Urothelium cell line (cell line): ENCODE results near the gene SLC16A6.
A peak's percentile ranks its signal among the peaks of the same experiment; 100 is the strongest.
"Not testable (repeated sequence)": the region's sequence is repeated elsewhere in the genome, so short reads cannot be mapped to it uniquely, and the experiment has no call there.

Source experiments
- DNase-seq: peaks from one replicate; pipeline ENCODE4 v3.0.0; 2011; ENCODE audit warnings: low spot score, mixed read lengths
- FAIRE-seq: peaks from 2 replicates; lab custom pipeline; 2011; peaks lifted over from hg19 to GRCh38; lab: Jason Lieb, UNC

SLC16A6 gene

DNA sequence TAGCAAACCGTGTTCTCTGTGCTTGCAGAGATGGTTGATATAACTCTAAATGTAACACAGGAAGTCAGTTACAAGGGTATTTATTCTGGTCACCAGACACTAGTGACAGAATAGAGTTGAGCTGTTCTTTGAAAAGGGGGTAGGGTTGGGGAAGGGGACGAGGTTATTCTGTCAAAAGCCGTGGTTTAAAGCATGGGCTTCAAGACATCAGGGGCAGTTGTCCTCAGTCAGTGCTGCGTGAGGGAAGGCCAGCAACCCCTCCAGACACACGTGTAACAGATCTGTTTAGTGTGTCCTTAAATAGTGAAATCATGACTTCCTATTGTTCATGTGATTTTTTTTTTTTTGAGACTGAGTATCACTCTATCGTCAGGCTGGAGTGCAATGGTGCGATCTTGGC lies 37.5 kb downstream of the SLC16A6 start:
- peak; percentile 56 for FAIRE-seq
- DNase-seq = not testable (repeated sequence)

DNA sequence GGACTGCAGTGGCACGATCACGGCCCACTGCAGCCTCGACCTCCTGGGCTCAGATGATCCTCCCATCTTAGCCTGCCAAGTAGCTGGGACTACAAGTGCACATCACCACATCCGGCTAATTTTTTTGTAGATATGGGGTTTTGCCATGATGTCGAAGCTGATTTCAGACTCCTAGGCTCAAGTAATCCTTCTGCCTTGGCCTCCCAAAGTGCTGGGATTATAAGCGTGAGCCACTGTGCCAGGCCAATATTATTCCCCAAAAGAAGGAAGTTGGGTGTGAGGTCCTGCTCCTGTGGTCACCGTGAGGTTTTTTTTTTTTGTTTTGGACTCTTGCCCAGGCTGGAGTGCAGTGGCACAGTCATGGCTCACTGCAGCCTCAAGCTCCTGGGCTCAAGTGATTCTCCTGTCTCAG lies 41.6 kb downstream of the SLC16A6 start:
- FAIRE-seq (no peak), DNase-seq (no peak)

DNA sequence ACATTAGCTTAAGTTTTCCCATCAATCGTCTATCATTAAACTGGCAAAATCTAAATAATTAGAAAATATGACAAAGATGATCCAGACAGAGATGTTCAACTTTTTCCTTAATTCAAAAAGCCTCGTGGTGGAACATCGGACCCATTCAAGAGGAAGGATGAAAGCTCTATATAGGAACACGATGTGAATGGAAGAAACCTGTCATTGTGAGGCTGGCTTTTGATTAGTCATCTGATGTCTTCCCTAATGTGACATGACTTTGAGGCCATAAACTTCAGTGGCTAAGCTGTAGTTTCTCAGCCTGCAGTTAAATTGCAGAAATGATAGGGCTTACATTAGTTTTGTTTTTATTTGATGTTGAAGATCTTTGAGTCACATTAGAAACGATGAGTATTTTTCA lies 42.0 kb downstream of the SLC16A6 start:
- FAIRE-seq (no peak), DNase-seq (no peak)

DNA sequence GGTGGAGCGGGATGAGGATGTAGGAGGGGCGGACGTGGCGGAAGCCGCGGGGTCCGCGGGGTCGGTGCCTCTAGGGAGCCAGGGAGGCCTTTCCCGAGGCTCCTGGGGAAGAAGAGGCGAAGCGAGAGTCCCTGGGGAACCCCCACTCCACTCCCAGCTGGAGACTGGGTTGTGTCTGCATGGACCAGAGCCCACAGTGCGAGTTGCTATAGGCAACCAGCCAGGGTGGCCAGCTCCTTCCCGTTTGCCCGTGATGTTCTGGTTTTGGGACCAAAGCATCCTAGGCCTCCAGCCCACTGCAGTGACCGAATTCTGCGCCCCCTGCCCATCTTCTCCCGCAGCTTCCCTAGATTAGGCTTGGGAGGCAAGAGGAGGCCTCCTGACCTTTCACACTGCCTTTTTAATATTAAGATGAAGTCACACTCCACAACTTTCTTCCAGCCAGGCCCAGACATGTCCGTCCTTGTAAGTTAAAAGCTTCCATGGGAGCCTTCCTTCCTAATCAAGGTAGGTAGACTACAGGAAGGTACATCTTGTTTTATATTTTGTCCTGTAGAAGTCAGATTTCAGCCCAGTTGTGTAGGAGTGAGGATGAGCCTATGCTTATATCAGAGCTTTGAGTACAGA lies 42.6 kb downstream of the SLC16A6 start:
- DNase-seq (no peak), FAIRE-seq (no peak)

DNA sequence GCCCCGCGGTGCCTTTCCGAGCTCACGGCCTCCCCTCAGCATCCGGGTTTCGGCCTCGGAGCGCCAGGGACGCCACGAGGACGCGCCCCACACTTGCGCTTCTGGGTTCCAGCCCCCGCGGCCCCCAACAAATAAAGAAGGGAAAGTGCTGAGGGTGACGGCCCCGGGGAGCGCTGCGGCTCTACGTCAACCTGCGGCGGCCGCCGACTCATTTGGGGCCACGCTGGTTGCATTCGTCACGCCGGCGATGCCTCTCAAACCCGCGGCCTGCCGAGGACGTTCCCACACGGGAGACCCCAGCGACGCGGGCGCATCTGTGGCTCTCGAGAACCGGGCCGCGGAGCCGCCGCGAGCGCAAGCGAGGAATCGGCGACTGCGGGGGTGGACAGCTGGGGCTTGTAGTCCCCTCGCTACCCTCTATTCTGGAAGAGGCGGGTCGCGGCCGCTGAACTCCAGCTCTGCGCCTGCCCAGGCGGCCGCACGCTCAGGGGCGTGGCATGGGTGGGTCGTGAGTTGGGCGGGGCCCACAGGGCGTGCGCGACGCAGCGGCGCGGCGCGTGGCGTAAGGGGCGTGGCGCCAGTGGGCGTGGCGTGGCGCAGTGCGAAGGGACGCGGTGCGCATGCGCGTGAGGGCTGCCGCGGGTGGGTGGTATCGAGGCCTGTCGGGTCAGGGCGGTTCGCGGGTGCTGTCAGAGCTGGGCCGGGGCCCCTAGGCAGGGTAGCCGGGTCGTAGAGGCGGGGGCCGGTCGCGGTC lies 43.3 kb downstream of the SLC16A6 start, which contains the start of gene AMZ2:
Gene AMZ2, plus strand, starts transcription at position 599 of the 754 bp plus-strand sequence. CDS start 2,145 bp downstream, outside the sequence.
- FAIRE-seq (peak; percentile 99), DNase-seq (peak; percentile 99)

DNA sequence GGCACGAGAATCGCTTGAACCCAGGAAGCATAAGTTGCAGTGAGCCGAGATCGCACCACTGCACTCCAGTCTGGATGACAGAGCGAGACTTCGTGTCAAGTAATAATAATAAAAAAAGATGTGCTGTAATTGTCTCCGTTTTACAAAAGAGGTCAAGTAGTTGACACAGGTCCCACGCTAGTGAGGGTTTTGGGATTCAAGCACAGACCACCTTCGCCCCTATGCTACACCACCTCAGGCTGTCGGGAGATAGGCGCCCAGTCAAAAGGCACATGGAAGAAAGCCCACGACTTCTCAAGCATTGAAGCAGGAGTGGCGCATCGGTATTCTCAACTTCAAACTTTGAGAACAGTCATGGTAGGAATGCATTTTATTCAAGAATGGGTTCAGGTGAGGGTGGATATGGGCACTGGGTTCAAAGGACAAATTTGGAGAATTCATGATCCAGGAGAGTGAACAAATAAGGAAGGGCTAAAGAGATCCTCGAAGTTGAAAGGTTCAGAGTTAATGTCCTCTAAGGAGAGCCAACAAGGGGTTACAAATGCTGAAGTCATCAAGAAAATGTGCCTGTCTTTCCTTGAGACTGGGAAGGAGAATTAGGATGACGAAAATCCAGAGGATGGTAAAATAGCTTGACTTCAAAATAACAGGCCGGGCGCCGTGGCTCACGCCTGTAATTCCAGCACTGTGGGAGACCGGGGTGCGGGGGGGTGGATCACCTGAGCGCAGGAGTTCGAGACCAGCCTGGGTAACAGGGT lies 44.5 kb downstream of the SLC16A6 start:
- DNase-seq (no peak), FAIRE-seq (no peak)

DNA sequence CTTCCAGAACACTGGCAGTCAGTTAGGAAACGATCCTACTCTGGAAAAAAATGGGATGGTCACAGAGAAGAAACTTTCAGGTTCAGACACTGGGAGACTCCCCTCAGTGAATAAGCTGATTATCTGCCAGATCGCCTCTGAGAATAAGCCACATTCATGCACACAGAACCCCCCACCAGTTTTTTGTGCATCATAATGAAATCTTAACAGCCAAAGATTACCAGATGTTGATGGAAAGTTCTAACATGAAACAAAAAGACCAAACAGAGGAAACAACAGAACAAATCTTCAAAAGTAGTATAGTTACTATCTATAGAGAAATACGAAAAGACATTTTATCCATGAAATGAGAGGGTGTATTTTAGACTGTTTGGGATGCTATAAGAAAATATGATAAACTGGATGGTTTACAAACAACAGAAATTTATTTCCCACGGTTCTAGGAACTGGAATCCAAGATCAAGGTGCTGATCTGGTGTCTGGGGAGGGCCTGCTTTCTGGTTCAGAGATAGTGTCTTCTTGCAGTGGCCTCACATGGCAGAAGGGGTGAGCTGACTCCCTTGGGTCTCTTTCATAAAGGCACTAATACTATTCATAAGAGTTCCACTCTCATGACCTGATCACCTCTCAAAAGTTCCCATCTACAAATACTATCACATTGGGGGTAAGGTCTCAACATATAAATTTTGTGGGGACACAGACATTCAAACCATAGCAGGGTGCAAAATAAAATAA lies 51.1 kb downstream of the SLC16A6 start:
- DNase-seq (no peak), FAIRE-seq (no peak)

DNA sequence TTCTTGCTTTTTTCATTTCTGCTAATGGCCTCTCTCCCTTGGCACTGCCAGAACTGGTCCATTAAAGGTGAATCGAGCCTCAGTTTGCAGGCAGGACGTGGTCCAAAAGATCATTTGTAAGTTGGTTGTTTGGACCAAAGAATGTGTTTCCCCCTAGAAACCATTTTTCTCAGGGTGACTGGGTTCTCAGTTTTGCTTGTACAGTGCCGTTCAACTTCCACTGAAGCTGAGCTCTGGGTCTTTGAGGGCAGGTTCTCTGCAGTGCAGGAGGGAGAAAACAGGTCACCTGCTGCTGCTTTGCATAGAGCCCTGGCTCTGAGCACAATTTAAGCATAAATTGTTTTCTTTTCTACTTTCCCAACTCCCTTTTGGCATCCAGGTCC lies 52.1 kb downstream of the SLC16A6 start:
- no peak for DNase-seq
- no peak for FAIRE-seq

DNA sequence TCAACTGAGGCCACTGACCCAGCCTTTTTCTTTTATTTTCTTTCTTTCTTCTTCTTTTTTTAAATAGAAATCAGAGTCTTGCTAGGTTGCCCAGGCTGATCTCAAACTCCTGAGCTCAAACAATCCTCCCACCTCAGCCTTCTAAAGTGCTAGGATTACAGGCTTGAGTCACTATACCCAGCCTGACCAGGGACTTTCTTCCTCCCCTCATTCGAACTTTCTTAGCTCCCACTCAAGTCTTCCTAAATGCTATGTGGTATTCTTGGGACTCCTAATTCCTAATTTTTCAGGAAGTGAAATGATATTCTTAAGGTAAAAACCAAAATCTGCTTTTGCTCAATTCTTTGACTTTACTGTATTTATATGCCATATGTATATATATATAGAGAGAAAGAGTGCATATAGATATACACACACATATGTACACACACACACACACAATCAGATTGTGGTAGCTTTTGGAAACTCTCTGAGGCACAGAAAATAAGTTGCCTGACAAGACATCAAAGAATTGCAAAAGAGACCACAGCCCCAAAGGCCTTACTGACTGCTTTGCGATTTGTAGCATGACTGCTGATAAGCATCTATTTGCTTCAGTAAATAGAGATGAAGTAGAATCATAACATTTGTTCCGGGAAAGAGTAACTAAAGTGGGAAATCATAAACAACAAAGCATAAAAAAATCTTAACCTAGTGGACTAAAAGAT lies 52.6 kb downstream of the SLC16A6 start:
- DNase-seq (no peak), FAIRE-seq (no peak)

DNA sequence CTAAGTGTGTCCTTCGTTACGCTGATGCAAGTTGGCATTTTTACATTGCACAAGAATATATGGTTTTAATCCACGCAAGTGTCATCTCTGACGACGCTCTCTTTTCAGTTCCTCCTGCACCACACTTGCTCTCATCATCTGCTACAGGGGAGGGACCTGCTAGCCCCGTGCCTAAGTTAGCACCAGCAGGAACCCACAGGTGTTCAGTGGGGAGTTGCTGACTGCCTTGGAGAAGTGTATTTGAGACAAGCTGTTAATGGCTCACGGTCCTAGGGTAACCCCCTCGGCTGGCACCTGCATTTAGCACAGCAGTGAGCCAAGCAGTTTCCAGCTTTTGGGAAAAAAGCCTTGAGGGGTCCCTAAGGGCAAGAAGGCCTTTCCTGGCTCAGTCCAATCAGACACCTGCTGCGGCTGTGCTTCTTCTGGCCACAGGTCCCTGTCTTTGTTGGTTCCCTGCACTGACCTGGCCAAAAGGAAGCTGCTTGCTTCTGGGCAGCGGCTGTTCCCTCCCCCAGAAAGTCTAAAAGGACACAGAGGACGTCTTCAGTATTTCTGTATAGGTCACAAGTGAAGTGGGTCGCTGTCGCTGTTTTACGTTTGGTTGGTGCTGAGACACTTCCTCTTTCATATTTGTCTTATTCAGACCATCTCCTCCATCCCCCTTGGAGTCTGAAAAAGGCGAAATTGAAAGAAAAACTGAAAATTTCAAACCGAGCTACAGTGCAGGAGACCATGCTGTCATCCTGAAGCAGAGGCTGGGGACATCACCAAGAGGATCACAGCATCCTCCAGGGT lies 53.4 kb downstream of the SLC16A6 start:
- DNase-seq, FAIRE-seq: not testable (repeated sequence)

DNA sequence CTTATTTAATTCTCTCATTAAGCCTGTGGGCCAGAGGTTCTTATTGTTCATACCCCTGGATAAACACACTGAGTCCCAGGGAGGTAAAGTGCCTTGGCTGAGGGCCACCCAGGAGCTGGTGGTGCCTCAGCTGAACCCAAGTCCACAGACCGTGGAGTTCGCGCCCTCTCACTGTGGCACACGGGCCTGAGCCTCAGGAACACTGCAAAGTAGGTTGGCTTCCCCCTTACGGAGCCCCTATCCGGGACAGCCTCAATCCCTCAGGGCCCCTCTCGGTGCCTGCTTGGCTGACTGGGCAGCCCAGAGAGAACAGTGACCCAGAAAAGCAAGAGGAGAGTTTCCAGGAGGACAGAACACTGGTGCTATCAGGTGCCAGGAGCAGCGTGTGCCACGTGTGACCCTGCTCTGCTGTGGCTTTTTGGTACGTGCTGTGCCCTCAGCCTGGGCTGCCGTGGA lies 55.6 kb downstream of the SLC16A6 start:
- DNase-seq, FAIRE-seq: not testable (repeated sequence)

DNA sequence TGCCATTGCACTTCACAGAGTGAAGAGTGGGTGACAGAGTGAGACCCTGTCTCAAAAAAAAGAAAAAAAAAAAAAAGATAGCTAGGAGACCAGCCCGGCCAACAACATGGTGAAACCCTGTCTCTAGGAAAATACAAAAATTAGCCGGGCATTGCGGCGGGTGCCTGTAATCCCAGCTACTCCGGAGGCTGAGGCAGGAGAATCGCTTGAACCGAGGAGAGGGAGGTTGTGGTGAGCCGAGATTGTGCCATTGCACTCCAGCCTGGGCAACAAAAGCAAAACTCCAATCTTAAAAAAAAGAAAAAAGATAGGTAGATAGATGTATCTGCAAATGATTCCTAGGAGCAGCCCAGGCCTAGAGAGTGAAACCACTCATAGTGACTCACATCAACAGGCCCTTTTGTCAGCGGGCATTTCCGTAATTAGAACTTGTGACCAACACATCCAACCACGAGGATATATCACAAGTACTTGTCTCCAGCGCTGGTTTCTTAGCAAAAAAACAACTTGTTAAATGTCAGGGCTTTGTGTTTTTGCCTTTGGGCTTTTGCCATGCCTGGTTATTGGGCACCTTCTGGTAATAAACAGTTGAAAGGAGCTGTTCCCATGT lies 56.1 kb downstream of the SLC16A6 start:
- not testable (repeated sequence) for FAIRE-seq
- DNase-seq = peak; percentile 35

DNA sequence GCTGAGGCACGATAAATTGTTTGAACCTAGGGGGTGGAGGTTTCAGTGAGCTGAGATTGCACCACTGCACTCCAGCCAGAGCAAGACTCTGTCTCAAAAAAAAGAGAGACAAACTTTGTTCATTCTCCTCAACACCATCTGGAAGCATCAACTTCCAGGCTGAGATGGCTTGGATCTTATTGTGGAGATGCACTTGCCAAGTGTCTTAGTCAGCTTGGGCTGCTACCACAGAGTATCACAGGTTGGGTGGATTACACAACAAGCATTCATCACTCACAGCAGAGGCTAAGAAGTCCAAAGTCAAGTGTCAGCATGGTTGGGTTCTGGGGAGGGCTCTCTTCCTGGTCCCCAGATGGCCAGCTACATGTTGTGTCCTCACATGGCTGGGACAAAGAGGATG lies 58.2 kb downstream of the SLC16A6 start:
- FAIRE-seq = peak; percentile 77
- DNase-seq = not testable (repeated sequence)

DNA sequence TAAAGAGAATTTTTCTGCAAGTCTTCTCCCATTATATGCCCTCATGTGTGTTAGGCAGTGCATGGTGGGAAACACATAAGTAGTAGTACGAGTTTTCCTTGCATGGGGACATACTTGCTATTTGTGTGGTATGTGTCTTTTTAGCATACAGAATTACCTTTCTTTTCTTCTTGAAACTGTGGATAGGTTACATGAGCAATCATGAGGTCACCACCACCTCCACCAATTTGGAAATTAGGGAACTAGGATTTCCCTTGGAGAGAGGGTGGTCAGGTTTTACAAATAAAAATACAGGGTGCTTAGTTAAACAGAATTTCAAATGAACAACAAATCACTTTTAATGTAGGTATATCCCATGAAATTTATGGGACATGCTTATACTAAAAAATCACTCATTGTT lies 59.4 kb downstream of the SLC16A6 start:
- FAIRE-seq (no peak), DNase-seq (no peak)

DNA sequence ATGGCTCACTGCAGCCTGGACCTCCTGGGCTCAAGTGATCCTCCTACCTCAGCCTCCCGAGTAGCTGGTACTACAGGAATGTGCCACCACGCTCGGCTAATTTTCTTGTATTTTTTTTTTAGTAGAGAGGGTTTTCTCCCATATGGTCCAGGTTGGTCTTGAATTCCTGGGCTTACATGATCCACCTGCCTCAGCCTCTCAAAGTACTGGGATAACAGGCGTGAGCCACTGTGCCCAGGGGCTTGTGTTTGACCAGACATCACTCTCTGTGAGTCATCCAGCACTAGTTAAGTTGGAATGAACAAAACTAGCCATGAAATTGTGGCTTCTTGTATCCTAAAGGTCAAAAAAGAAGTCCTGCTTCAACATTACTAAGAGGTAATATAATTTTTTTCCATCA lies 59.8 kb downstream of the SLC16A6 start:
- not testable (repeated sequence) for DNase-seq, FAIRE-seq

DNA sequence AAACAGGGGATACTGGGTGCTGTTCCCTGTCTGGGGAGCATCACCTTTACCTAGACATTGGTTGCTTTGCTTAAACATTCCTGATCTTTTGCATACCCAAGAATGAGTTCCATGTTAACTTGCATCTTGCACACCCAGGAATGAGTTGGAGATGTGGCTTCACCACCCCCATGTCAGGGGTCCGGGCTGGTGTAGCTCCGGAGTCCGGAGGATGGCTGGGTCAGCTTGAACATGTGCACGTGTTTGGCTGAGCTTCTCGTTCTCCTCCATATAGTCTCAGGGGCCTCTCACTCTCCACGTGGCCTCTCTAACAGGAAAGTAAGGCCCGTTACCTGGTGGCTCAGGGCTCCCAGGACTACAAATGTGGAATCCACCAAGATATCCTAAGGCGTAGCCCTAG lies 61.3 kb downstream of the SLC16A6 start:
- no peak for FAIRE-seq
- no peak for DNase-seq

DNA sequence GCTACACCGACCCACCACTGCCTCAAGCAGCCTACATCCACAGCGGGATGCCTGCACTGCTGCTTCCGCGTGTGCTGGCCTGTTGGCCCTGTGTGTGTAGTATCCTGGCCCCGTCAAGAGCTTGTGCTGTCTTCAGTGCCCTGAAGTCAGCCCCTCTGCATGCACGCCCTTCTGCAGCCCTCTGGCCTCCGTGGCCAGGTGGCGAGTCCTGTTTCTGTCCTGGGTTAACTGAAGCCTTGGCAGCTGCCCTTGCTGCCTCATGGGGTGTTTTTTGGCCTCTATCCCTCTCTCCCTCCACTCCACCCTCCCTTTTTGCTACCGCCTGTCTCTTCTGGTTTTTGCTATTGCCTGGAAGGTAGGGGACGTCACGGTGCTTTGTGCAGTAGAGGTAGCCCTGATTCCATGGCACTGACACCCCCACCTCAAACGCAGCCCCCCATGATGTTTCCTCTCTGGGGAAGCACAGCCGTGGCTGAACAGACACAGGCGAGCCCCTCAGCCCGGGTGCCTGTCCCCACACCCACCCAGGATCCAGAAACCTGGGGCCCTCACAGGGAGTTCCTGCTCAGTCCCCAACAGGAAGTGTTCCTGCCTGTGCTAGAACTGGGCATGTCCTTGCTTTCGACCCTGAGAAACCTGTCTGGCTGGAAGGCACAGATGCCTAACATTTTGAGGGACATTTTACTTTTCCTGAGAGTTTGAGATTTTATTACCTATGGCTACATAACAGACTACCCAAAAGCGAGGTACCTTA lies 61.9 kb downstream of the SLC16A6 start:
- FAIRE-seq (peak; percentile 5), DNase-seq (no peak)

DNA sequence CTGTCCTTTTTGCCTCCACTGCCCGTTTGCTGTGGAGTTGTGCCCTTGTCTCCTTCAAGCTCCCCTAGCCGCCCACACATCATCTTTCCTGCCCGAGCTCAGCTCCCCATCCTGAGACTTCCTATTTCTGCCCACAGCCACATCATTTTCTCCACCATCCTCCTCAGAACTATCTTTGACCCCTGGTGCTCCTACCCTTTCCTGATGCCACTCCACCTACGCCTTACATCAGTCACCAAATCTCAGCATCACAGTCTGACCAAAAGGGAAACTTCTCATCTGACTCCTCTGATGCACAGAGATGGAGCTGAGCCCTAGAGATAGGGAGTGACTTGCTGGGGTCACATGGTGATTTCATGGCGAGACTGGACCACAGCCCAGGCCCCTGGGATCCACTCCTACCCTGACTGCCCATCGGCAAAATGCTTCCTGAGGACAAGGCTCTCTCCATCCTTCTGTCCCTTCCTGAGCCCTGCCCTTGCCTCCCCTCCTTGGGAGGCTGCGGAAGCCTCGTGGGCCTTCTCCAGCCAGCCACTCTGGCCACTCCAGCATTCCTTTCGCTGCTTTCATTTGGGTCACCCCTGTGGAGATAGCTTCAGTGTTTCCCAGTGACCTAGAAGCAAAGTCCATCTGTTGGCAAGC lies 62.8 kb downstream of the SLC16A6 start:
- DNase-seq = not testable (repeated sequence)
- peak; percentile 90 for FAIRE-seq
